ENCODE measurements around the gene ESRRG. TPM values are rescaled to one million over a fixed set of nuclear protein-coding genes. Genes with fewer than 3 reads are reported as not detected.

ESRRG gene
- total RNA-seq, 4 donors from 2014 or later, result 1.9 to 6.8 (median 3.2) TPM; not detected in 1

GRCh38 chr1:216600730-216601609 is 122.3 kb downstream of the ESRRG start:
- Histone ChIP-seq H3K27ac (peak overlapping the region; percentile 74 to 97 (median 94)), H3K4me3 (peak overlapping the region; percentile 62 to 70), H3K4me1 (peaks cover 0 to 10% (median 4%) of the 10 kb centered on the region in 3 donors), H3K9me3 (no peaks in the 10 kb centered on the region), H3K36me3 (no peaks in the 10 kb centered on the region), H3K27me3 (no peaks in the 10 kb centered on the region)
- 1 to 7% methylated on average over 14 to 24 of the region's 58 CpGs for WGBS, 2 donors (ENCODE audit: low coverage in 1 of 2)
- TF ChIP-seq EP300 (IDR thresholded peaks at IDR 0.05) (no peak), POLR2AphosphoS5 (IDR thresholded peaks at IDR 0.05) (no peak), POLR2A (IDR thresholded peaks at IDR 0.05) (peak; percentile 15 to 36)
- TF ChIP-seq, protein P1, sequence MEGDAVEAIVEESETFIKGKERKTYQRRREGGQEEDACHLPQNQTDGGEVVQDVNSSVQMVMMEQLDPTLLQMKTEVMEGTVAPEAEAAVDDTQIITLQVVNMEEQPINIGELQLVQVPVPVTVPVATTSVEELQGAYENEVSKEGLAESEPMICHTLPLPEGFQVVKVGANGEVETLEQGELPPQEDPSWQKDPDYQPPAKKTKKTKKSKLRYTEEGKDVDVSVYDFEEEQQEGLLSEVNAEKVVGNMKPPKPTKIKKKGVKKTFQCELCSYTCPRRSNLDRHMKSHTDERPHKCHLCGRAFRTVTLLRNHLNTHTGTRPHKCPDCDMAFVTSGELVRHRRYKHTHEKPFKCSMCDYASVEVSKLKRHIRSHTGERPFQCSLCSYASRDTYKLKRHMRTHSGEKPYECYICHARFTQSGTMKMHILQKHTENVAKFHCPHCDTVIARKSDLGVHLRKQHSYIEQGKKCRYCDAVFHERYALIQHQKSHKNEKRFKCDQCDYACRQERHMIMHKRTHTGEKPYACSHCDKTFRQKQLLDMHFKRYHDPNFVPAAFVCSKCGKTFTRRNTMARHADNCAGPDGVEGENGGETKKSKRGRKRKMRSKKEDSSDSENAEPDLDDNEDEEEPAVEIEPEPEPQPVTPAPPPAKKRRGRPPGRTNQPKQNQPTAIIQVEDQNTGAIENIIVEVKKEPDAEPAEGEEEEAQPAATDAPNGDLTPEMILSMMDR (IDR thresholded peaks at IDR 0.05), result peak; percentile 42 to 80 (median 58)
- ATAC-seq, result peak; percentile 95

DNA sequence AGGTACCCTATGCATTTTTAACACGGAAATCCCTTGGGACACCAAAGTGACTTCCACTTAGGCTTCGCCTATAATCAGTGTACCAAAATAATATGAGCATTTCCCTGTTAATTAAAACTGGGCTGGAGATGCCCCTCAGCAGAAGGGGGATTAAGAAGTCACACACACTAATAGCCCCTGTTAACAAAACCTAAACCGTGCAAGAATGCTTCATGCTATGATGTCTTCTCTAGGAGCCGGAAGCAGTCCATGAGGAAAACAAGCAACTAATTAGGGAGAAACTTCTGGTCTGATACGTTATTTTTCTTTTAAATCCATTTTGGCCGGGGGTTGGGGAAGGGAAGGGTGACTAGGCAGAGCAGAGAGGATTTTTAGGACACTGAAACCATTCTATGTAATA is 123.4 kb downstream of the ESRRG start:
- no peak for TF ChIP-seq POLR2AphosphoS5 (IDR thresholded peaks at IDR 0.05)
- TF ChIP-seq EP300 (IDR thresholded peaks at IDR 0.05), result no peak
- TF ChIP-seq POLR2A (IDR thresholded peaks at IDR 0.05), result no peak
- TF ChIP-seq, protein P1 (IDR thresholded peaks at IDR 0.05), result no peak
- Histone ChIP-seq H3K9me3 (no peaks in the 10 kb centered on the region), H3K36me3 (no peaks in the 10 kb centered on the region), H3K27ac (peak overlapping the region in 3 of 4 donors; percentile 94 to 97 (median 95)), H3K27me3 (no peaks in the 10 kb centered on the region), H3K4me3 (no peak overlapping the region), H3K4me1 (peaks cover 0 to 10% (median 4%) of the 10 kb centered on the region in 3 donors)
- ATAC-seq, result no peak
- WGBS, 2 donors (ENCODE audit: low coverage in 1 of 2), result 81 to 91% methylated on average over 4 to 6 of the region's 6 CpGs

- Histone ChIP-seq H3K36me3 (no peaks in the 10 kb centered on the region), H3K9me3 (no peaks in the 10 kb centered on the region), H3K27me3 (no peaks in the 10 kb centered on the region), H3K4me1 (peaks cover 0 to 10% (median 4%) of the 10 kb centered on the region in 3 donors), H3K4me3 (no peak overlapping the region), H3K27ac (no peak overlapping the region)
- no peak for TF ChIP-seq POLR2AphosphoS5 (IDR thresholded peaks at IDR 0.05)
- TF ChIP-seq EP300 (IDR thresholded peaks at IDR 0.05), result no peak
- TF ChIP-seq, protein P1 (IDR thresholded peaks at IDR 0.05), result no peak
- no peak for TF ChIP-seq POLR2A (IDR thresholded peaks at IDR 0.05)
- ATAC-seq, result no peak
Measured at GRCh38 chr1:216598448-216598847, 124.8 kb downstream of the ESRRG start.

DNA sequence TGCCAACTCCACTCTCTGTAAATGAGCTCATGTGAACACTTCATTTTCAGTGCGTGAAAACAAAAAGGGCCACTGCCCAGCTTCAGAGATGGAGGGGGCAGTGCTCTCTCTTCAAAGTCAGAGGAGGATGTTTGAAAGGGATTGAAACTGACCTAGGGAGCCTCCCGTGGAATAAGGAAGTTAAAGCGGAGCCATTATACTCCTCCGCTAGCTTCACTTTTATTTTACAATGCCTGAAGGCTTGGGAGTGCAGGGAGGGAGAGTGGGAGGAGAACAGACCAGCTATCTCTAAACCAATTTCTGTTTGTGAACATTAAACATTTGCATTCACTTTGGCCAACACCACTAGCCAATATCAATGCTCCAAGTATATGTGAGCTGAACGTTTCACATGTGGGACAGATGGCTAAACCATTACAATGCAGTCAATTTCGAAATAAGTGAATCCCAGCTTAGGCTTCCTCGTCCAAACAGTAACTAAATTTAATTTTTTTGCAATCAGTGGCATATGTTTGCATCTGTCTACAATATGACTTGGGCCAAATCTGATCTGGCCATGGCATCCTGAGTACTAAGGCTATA is 126.9 kb downstream of the ESRRG start:
- H3K4me3 ChIP-seq, result no peak overlapping the region

More for the DNA sequence above, 126.9 kb downstream of the ESRRG start:
- TF ChIP-seq, protein P1 (IDR thresholded peaks at IDR 0.05), result no peak
- no peak for TF ChIP-seq EP300 (IDR thresholded peaks at IDR 0.05)
- TF ChIP-seq POLR2AphosphoS5 (IDR thresholded peaks at IDR 0.05), result no peak
- TF ChIP-seq POLR2A (IDR thresholded peaks at IDR 0.05), result no peak
- no peak for ATAC-seq
- no peak overlapping the region for H3K27ac ChIP-seq
- H3K9me3 ChIP-seq, result no peaks in the 10 kb centered on the region
- peaks cover 0 to 4% (median 4%) of the 10 kb centered on the region in 3 donors for H3K4me1 ChIP-seq
- H3K27me3 ChIP-seq, result no peaks in the 10 kb centered on the region
- WGBS, 2 donors (ENCODE audit: low coverage in 1 of 2), result 81 to 86% methylated on average over 6 to 7 of the region's 7 CpGs
- no peaks in the 10 kb centered on the region for H3K36me3 ChIP-seq
